HG03159 (cell line): Measurements from ENCODE around the gene MFSD1.

Experiments
- ATAC-seq: cut with Tn5 transposase; IDR thresholded peaks from one replicate; pipeline ENCODE4 v1.9.1; 2021; ENCODE audit warnings: mild to moderate bottlenecking, moderate library complexity; ENCODE audit not compliant: unreplicated experiment

Gene MFSD1

GRCh38 chr3:158809642-158810041 lies 7.8 kb downstream of the MFSD1 start:
- no peak for ATAC-seq

- ATAC-seq = no peak
Measured at GRCh38 chr3:158810823-158811724, 9.2 kb downstream of the MFSD1 start.

- ATAC-seq = no peak
Measured at GRCh38 chr3:158819282-158819681, 17.4 kb downstream of the MFSD1 start.

GRCh38 chr3:158820521-158820920 lies 18.7 kb downstream of the MFSD1 start:
- ATAC-seq = no peak

GRCh38 chr3:158821847-158822246 lies 20.0 kb downstream of the MFSD1 start:
- no peak for ATAC-seq

- no peak for ATAC-seq
Measured at GRCh38 chr3:158823426-158823825, 21.6 kb downstream of the MFSD1 start.

GRCh38 chr3:158827773-158828172 lies 25.9 kb downstream of the MFSD1 start:
- no peak for ATAC-seq

- no peak for ATAC-seq
Measured at GRCh38 chr3:158830391-158830790, 28.5 kb downstream of the MFSD1 start.

GRCh38 chr3:158831861-158832260 lies 30.0 kb downstream of the MFSD1 start:
- no peak for ATAC-seq

- ATAC-seq = no peak
Measured at GRCh38 chr3:158835631-158836030, 33.8 kb downstream of the MFSD1 start.

GRCh38 chr3:158836312-158836711 lies 34.5 kb downstream of the MFSD1 start:
- ATAC-seq = no peak

- ATAC-seq = no peak
Measured at GRCh38 chr3:158837240-158837639, 35.4 kb downstream of the MFSD1 start.

- no peak for ATAC-seq
Measured at GRCh38 chr3:158839966-158840365, 38.1 kb downstream of the MFSD1 start.

- no peak for ATAC-seq
Measured at GRCh38 chr3:158841387-158841786, 39.5 kb downstream of the MFSD1 start.

- ATAC-seq = no peak
Measured at GRCh38 chr3:158842976-158843375, 41.1 kb downstream of the MFSD1 start.

- ATAC-seq = peak; percentile 42
Measured at GRCh38 chr3:158845765-158846350, 44.0 kb downstream of the MFSD1 start.

- peak; percentile 86 for ATAC-seq
Measured at GRCh38 chr3:158846803-158847451, 45.1 kb downstream of the MFSD1 start.

GRCh38 chr3:158847452-158847821 lies 45.6 kb downstream of the MFSD1 start:
- peak; percentile 29 for ATAC-seq

- ATAC-seq = no peak
Measured at GRCh38 chr3:158847885-158848284, 46.0 kb downstream of the MFSD1 start.

- ATAC-seq = no peak
Measured at GRCh38 chr3:158849757-158850156, 47.9 kb downstream of the MFSD1 start.

GRCh38 chr3:158859362-158859761 lies 57.5 kb downstream of the MFSD1 start:
- ATAC-seq = no peak

GRCh38 chr3:158863247-158863646 lies 61.4 kb downstream of the MFSD1 start:
- ATAC-seq = no peak
